Measurements from ENCODE around the gene C4orf50. TPM values are rescaled to one million over a fixed set of nuclear protein-coding genes. Genes with fewer than 3 reads are reported as not detected.

C4orf50 gene
- total and polyA plus RNA-seq, 2 experiments from 2014 or later: not detected

- H2AFZ ChIP-seq: no peak overlapping the region
- in situ Hi-C loops (cut with MboI): no loop called here
- no peaks in the 10 kb centered on the region for H3K36me3 ChIP-seq (ENCODE audit: low read depth)
- H3K9ac ChIP-seq: no peak overlapping the region
- no peaks in the 10 kb centered on the region for H3K9me2 ChIP-seq (ENCODE audit: insufficient read depth)
- H3F3A ChIP-seq (ENCODE audit: insufficient read depth): no peaks in the 10 kb centered on the region
- H4K20me1 ChIP-seq (ENCODE audit: insufficient read depth): no peaks in the 10 kb centered on the region
- TF ChIP-seq EZH2phosphoT487 (IDR thresholded peaks at IDR 0.05; ENCODE audit: insufficient read depth, low read depth) (no peak), EZH2 (IDR thresholded peaks at IDR 0.05; ENCODE audit: insufficient read depth, poor library complexity, severe bottlenecking) (no peak)
- WGBS, 2 experiments (ENCODE audit: low coverage in 1 of 2, low lambda C conversion rate in 2 of 2, missing lambda C conversion rate in 2 of 2): 32 to 33% methylated on average over 16 of the region's 16 CpGs
- H3K79me2 ChIP-seq (ENCODE audit: insufficient read depth): no peaks in the 10 kb centered on the region
- no peak for DNase-seq
- no peaks in the 10 kb centered on the region for H3K9me3 ChIP-seq (ENCODE audit: low read depth)
- no peak overlapping the region for H3K4me2 ChIP-seq (ENCODE audit: unreplicated experiment)
- H3K27me3 ChIP-seq (replicated peaks; ENCODE audit: insufficient read depth): peaks cover 20% of the 10 kb centered on the region; the same call in 1 of the 2 replicates
- H3K4me1 ChIP-seq (ENCODE audit: insufficient read depth): no peaks in the 10 kb centered on the region
- H3K4me3 ChIP-seq: no peak overlapping the region
- H3K27ac ChIP-seq: no peak overlapping the region
Observed at GRCh38 chr4:5933996-5934831, 84.0 kb downstream of the C4orf50 start.

- WGBS, 2 experiments (ENCODE audit: low coverage in 1 of 2, low lambda C conversion rate in 2 of 2, missing lambda C conversion rate in 2 of 2): 2 to 3% methylated on average over 4 of the region's 4 CpGs
- H3K36me3 ChIP-seq (ENCODE audit: low read depth): no peaks in the 10 kb centered on the region
Observed at GRCh38 chr4:5933116-5933515, 85.1 kb downstream of the C4orf50 start.

GRCh38 chr4:5932035-5932568 is 86.1 kb downstream of the C4orf50 start:
- no peaks in the 10 kb centered on the region for H3F3A ChIP-seq (ENCODE audit: insufficient read depth)
- no peaks in the 10 kb centered on the region for H3K9me3 ChIP-seq (ENCODE audit: low read depth)
- in situ Hi-C loops (cut with MboI): no loop called here
- WGBS, 2 experiments (ENCODE audit: low coverage in 1 of 2, low lambda C conversion rate in 2 of 2, missing lambda C conversion rate in 2 of 2): 41% methylated on average over 12 of the region's 12 CpGs
- H3K4me1 ChIP-seq (ENCODE audit: insufficient read depth): no peaks in the 10 kb centered on the region
- no peaks in the 10 kb centered on the region for H3K79me2 ChIP-seq (ENCODE audit: insufficient read depth)
- TF ChIP-seq EZH2 (IDR thresholded peaks at IDR 0.05; ENCODE audit: insufficient read depth, poor library complexity, severe bottlenecking) (no peak), EZH2phosphoT487 (IDR thresholded peaks at IDR 0.05; ENCODE audit: insufficient read depth, low read depth) (no peak)
- H2AFZ ChIP-seq: no peak overlapping the region
- peaks cover 27% of the 10 kb centered on the region for H3K27me3 ChIP-seq (replicated peaks; ENCODE audit: insufficient read depth)
- H3K4me3 ChIP-seq: no peak overlapping the region
- no peaks in the 10 kb centered on the region for H3K9me2 ChIP-seq (ENCODE audit: insufficient read depth)
- no peak overlapping the region for H3K4me2 ChIP-seq (ENCODE audit: unreplicated experiment)
- H3K9ac ChIP-seq: no peak overlapping the region
- no peaks in the 10 kb centered on the region for H4K20me1 ChIP-seq (ENCODE audit: insufficient read depth)
- no peak overlapping the region for H3K27ac ChIP-seq
- no peaks in the 10 kb centered on the region for H3K36me3 ChIP-seq (ENCODE audit: low read depth)
- DNase-seq: no peak

More at GRCh38 chr4:5933116-5933515, 85.1 kb downstream of the C4orf50 start:
- H3K27me3 ChIP-seq (replicated peaks; ENCODE audit: insufficient read depth): peaks cover 27% of the 10 kb centered on the region
- H3K9me2 ChIP-seq (ENCODE audit: insufficient read depth): no peaks in the 10 kb centered on the region
- TF ChIP-seq EZH2 (IDR thresholded peaks at IDR 0.05; ENCODE audit: insufficient read depth, poor library complexity, severe bottlenecking) (no peak), EZH2phosphoT487 (IDR thresholded peaks at IDR 0.05; ENCODE audit: insufficient read depth, low read depth) (no peak)
- H3K27ac ChIP-seq: no peak overlapping the region
- no peak overlapping the region for H3K4me2 ChIP-seq (ENCODE audit: unreplicated experiment)
- no peaks in the 10 kb centered on the region for H3F3A ChIP-seq (ENCODE audit: insufficient read depth)
- no peak overlapping the region for H3K9ac ChIP-seq
- no peaks in the 10 kb centered on the region for H3K79me2 ChIP-seq (ENCODE audit: insufficient read depth)
- DNase-seq: no peak
- no peaks in the 10 kb centered on the region for H3K9me3 ChIP-seq (ENCODE audit: low read depth)
- no peak overlapping the region for H3K4me3 ChIP-seq
- H3K4me1 ChIP-seq (ENCODE audit: insufficient read depth): no peaks in the 10 kb centered on the region
- H2AFZ ChIP-seq: no peak overlapping the region
- in situ Hi-C loops (cut with MboI): no loop called here
- H4K20me1 ChIP-seq (ENCODE audit: insufficient read depth): no peaks in the 10 kb centered on the region

GRCh38 chr4:5931526-5931925 is 86.7 kb downstream of the C4orf50 start:
- no peaks in the 10 kb centered on the region for H3K79me2 ChIP-seq (ENCODE audit: insufficient read depth)
- no peaks in the 10 kb centered on the region for H3K9me2 ChIP-seq (ENCODE audit: insufficient read depth)
- no peak overlapping the region for H3K4me3 ChIP-seq
- H3F3A ChIP-seq (ENCODE audit: insufficient read depth): no peaks in the 10 kb centered on the region
- TF ChIP-seq EZH2 (IDR thresholded peaks at IDR 0.05; ENCODE audit: insufficient read depth, poor library complexity, severe bottlenecking) (no peak), EZH2phosphoT487 (IDR thresholded peaks at IDR 0.05; ENCODE audit: insufficient read depth, low read depth) (no peak)
- no peak overlapping the region for H2AFZ ChIP-seq
- no peaks in the 10 kb centered on the region for H3K4me1 ChIP-seq (ENCODE audit: insufficient read depth)
- no peak overlapping the region for H3K9ac ChIP-seq
- no peak for DNase-seq
- WGBS, 2 experiments (ENCODE audit: low coverage in 1 of 2, low lambda C conversion rate in 2 of 2, missing lambda C conversion rate in 2 of 2): 8 to 11% methylated on average over 8 to 9 of the region's 9 CpGs
- H3K4me2 ChIP-seq (ENCODE audit: unreplicated experiment): no peak overlapping the region
- no peaks in the 10 kb centered on the region for H3K36me3 ChIP-seq (ENCODE audit: low read depth)
- H3K9me3 ChIP-seq (ENCODE audit: low read depth): no peaks in the 10 kb centered on the region
- no peak overlapping the region for H3K27ac ChIP-seq
- no peaks in the 10 kb centered on the region for H4K20me1 ChIP-seq (ENCODE audit: insufficient read depth)
- H3K27me3 ChIP-seq (replicated peaks; ENCODE audit: insufficient read depth): peaks cover 27% of the 10 kb centered on the region
- in situ Hi-C loops (cut with MboI): no loop called here

Measured in GM23248 (cell line).